ENCODE data around the gene CDK14. TPM values are rescaled to one million over a fixed set of nuclear protein-coding genes. Genes with fewer than 3 reads are reported as not detected.

CDK14 gene
- total RNA-seq: 21.6 TPM

- ATAC-seq (peak; percentile 88), DNase-seq (ENCODE audit: low spot score) (peak; percentile 90)
These were observed at the start of gene CDK14 for GRCh38 chr7:90595801-90596670. Gene CDK14, plus strand, starts transcription at chr7:90596321. Its CDS starts 307 bp downstream, at chr7:90596628.

DNA sequence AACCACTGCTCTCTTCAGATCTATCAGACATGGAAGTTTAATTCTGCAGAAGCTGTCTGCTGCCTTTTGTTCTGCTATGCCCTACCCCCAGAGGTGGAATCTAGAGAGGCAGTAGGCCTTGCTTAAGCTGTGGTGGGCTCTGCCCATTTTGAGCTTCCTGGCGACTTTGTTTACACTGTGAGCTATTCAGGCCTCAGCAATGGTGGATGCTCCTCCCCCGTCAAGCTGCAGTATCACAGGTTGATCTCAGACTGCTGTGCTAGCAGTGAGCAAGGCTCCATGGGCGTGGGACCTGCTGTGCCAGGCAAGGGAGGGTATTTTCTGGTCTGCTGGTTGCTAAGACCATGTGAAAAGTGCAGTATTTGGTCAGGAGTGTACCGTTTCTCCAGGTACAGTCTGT lies 45.1 kb upstream of the CDK14 start:
- DNase-seq (ENCODE audit: low spot score): no peak
- ATAC-seq: no peak

DNA sequence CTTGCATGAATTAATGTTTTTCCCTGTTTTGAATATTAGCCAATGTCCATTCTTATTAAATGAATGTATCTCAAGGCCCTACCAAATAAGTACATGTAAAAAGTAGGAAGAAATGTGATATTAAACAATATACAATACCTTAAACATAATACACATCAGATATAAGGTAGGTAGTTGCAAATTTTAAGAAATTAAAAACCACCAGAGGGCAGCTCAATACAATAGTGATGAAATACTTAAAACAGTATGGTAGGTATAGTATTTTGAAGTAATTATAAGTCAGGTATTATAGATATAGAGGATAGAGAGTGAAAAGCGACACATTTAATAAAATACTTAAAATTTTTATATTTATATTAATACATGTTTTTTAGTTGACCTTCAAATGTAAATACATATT lies 43.6 kb upstream of the CDK14 start:
- peak; percentile 67 for ATAC-seq
- DNase-seq (ENCODE audit: low spot score): no peak

DNA sequence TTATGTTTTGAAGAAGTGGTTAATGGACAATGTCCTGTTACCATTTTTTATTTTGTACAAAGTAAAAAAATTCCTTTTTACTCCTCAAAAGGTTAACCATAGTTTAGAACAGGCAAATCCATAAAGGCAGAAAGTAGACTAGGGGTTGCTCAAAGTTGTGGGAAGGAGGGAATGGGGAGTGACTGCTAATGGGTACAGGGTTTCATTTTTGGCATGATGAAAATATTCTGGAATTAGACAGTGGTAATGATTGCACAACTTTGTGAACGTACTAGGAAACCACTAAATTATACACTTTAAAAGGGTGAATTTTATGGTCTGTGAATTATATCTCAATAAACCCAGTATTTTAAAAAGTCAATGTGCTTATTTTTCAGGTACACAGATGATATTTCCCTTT lies 35.4 kb upstream of the CDK14 start:
- no peak for DNase-seq (ENCODE audit: low spot score)
- no peak for ATAC-seq

DNA sequence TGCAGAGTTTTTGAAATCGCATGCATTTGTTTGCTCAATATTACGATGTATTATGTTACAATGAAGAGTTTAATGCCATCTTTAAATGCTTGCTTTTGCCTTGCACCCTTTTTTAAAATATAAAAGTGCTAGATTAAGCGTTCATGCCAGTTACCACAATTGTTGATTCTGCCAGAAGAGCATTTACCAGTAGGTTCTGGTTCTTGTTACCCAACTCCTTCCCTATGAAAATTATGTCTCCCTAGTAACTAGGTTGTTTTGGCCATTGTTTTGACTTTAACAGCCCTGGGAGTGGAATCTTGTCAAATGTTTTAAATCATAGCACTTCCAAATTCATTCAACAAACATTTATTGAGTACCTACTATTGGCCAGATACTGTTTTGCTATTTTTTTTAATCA lies 32.8 kb upstream of the CDK14 start:
- ATAC-seq (no peak), DNase-seq (ENCODE audit: low spot score) (no peak)

- peak; percentile 86 for ATAC-seq
- DNase-seq (ENCODE audit: low spot score): peak; percentile 85
These were observed 31.7 kb upstream of the CDK14 start for GRCh38 chr7:90564455-90564854.

DNA sequence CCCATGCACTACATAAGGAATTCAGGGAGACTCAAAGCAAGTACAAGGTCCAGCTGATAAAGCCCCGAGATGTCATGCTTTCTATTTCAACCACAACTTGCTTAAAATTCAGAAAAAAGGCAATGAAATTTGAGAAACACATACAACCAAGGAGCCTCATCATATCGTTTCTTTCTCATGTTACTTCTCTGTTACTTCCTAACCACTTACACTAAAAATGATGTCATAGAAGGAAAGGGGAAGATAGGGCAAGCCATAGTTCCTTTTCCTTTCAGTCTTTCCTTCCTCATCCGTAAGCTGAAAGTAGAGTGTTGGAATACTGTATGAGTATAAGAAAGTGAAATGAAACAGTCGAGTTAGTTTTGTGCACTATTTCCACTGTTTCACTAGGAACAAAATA lies 27.9 kb upstream of the CDK14 start:
- DNase-seq (ENCODE audit: low spot score): no peak
- no peak for ATAC-seq

GRCh38 chr7:90569368-90569767 lies 26.8 kb upstream of the CDK14 start:
- ATAC-seq: no peak
- DNase-seq (ENCODE audit: low spot score): no peak

DNA sequence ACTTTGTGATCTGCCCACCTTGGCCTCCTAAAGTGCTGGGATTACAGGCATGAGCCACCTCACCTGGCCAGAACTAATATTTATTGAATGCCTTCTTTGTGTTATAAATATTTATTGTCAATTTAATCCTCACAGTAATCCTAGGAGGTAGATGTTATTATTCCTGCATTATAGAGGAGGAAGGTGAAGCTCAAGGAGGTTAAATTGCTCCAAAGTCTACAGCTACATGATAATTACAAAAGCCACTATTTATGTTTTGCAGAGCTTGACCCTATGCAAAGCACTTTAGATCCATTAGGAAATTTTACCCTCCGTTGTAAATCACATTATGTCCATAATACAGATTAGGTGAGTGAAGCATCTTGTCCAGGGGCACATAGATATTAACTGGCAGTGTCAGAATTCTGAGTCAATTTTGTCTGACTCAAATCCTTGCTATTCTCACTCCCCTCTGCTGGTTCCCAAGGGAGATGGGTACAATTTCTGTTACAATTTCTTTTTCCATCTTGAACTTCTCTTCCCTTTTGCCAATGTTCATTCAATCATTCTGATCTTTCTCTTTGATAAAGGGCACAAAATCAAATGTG lies 25.7 kb upstream of the CDK14 start:
- ATAC-seq (no peak), DNase-seq (ENCODE audit: low spot score) (no peak)

- ATAC-seq: peak; percentile 97
- peak; percentile 66 for DNase-seq (ENCODE audit: low spot score)
These were observed 21.8 kb upstream of the CDK14 start for GRCh38 chr7:90574146-90574819.

GRCh38 chr7:90574820-90575187 lies 21.3 kb upstream of the CDK14 start:
- ATAC-seq: peak; percentile 6
- DNase-seq (ENCODE audit: low spot score): no peak

GRCh38 chr7:90579181-90579688 lies 16.9 kb upstream of the CDK14 start:
- DNase-seq (ENCODE audit: low spot score) (no peak), ATAC-seq (no peak)

DNA sequence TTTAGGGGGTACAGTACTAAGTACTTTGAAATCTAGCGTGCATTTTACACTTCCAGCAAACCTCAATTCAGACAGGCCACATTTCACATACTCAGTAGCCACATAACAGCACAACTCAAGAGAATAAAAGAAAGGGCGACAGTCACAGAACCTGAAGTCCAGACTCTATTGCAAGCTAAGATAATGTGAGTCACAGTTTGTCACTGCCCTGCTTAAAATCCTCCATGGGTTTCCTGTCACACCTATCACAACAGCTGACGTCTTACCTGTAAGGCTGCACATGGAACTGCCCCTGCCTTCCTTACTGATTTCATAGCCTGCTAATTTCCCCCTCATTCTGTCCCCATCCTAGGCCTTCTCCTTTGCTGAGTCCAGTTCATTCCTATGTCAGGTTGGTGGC lies 16.1 kb upstream of the CDK14 start:
- ATAC-seq (no peak), DNase-seq (ENCODE audit: low spot score) (no peak)

- no peak for ATAC-seq
- DNase-seq (ENCODE audit: low spot score): no peak
These were observed 14.0 kb upstream of the CDK14 start for GRCh38 chr7:90582164-90582563.

GRCh38 chr7:90584378-90584777 lies 11.7 kb upstream of the CDK14 start:
- ATAC-seq: no peak
- DNase-seq (ENCODE audit: low spot score): no peak

DNA sequence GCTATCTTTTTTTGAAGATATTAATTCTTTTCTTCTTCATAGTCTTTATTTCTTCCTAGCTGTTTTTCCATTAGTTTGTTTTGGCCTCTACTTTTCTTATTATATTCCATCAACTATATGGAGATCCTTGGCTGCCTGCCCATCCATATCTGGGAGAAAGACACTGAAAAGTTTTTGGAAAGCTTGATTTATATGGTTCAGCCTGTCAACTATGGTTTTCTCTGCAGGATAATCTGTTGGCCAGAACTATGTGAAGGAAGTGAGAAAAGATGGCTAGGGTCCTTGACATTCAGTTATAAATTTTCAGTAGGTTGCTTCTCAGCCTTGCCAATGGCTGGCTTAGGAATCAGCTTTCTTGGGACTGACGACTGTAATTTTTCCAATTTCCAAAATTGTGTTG lies 10.0 kb upstream of the CDK14 start:
- DNase-seq (ENCODE audit: low spot score) (no peak), ATAC-seq (no peak)

DNA sequence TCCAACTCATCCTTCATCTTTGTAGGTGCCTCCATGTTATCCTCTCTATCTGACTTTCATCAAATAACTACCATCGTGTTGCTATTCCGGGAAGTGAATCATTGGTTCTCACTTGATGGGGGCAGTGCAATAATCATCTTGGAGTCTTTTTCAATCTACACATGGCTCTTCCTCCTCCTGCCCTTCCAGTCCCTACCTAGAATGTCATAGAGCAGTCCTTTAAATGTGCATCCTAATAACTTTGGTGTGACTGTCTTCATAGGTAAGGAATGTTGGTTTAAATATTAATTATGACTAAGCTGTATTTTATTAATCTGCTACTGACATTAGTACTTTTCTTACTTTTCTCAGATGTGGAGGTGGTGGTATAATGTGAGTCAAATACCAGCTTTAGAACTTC lies 8.4 kb upstream of the CDK14 start:
- no peak for ATAC-seq
- DNase-seq (ENCODE audit: low spot score): no peak

DNA sequence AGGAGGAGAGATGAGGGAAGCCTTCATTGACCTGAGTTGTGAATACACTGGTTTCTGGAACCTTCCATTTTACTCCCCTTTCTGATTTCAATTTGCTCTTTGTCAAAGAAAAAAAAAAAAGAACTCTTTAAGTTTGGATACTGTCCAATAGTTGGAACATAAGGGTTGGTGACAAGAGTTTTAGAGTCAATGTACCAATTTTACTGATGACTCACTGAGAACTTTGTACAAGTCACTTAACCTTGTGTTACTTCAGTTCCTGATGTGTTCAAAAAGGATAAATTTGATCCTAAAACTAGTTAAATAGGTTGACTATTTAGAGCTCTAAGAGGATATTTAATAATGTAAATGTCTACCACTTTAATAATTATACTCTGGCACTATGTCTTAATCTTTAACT lies 4.1 kb upstream of the CDK14 start:
- no peak for DNase-seq (ENCODE audit: low spot score)
- no peak for ATAC-seq

- ATAC-seq (no peak), DNase-seq (ENCODE audit: low spot score) (no peak)
These were observed 2.9 kb upstream of the CDK14 start for GRCh38 chr7:90593205-90593604.

DNA sequence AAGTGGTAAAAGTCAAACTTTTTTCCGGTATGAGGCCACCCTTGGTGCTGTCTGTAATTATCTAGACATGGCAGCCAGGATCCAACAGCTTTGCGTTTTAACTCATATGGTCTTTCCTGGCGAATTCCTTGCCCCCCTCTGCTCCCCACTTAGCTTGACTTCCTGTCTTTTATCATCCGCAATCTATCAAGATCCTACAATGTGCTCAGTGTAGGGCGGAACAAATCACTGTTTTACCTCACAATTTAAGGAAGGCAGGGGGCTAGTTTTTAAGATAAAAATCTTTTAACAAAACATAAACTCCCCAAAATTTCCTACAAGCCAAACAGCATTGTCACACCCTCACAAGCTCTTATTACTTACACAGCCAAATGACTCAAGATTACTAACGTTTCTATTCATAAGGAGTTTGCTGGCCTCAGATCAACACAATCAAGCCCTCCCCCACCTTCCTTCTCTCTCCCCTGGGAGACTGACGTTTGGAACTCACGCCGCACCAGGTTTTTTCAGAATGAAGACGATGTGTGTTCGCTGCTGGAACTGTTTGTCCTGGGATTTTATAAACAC lies 1.3 kb upstream of the CDK14 start:
- no peak for ATAC-seq

DNA sequence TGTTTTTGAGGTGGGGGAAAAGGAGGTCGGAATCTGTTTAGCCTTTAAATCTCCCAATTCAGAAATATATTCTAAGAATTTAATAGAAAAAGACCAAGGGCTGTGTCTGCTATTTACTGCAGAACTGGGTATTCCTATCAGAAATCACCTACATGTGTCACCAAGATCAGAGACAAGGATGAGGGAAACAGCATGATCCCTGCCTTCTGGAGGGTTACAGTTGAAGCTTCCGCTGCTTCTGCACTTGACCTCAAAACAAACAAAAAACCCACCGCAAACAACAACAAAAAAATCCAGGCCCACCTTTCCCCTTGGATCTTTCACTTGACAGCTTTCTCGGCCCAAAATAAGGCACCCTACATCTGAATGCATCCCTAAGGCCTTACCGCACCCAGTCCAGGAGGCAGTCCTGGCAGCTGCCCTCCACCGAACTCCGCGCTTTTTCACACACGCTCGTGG lies 750 bp upstream of the CDK14 start:
- DNase-seq (ENCODE audit: low spot score): no peak
- no peak for ATAC-seq

More for the DNA sequence above, 1.3 kb upstream of the CDK14 start:
- no peak for DNase-seq (ENCODE audit: low spot score)

All from left lobe of liver (tissue), 2 donors.